Left lung (tissue), 10 donors: ENCODE results near the gene SSPN. TPM values are rescaled to one million over a fixed set of nuclear protein-coding genes. Genes with fewer than 3 reads are reported as not detected.

ENCODE experiments used
- ATAC-seq: fragments of 200-7000 bp; cut with Tn5 transposase; one replicate; pipeline ENCODE4 v1.9.1; 2020; ENCODE audit warnings: moderate library complexity
- DNase-seq, 4 donors: peaks; one replicate each; pipeline ENCODE4 v3.0.0-alpha.2; 2013 to 2020
- H3K27ac ChIP-seq, 2 donors: fragments of 200-600 bp; sonication (generic) in 1 of 2; one replicate each; pipeline versions ENCODE4 v1.5.0 to v1.8.0; 2020 to 2021
- H3K27me3 ChIP-seq, 2 donors: fragments of 200-600 bp; sonication (generic) in 1 of 2; one replicate each; pipeline versions ENCODE4 v1.5.0 to v1.8.0; 2020 to 2021
- H3K36me3 ChIP-seq, 2 donors: fragments of 200-600 bp; sonication (generic) in 1 of 2; one replicate each; pipeline versions ENCODE4 v1.5.0 to v1.8.0; 2020 to 2021
- H3K4me1 ChIP-seq, 2 donors: fragments of 200-600 bp; one replicate each; pipeline ENCODE4 v1.8.0; 2021
- H3K4me3 ChIP-seq, 2 donors: fragments of 200-600 bp; sonication (generic) in 1 of 2; one replicate each; pipeline versions ENCODE4 v1.5.0 to v1.8.0; 2020 to 2021; ENCODE audit warnings: mild to moderate bottlenecking in 1 of 2
- H3K9me3 ChIP-seq, 2 donors: fragments of 200-600 bp; sonication (generic) in 1 of 2; one replicate each; pipeline versions ENCODE4 v1.5.0 to v1.8.0; 2020 to 2021
- CTCF ChIP-seq, 2 donors: fragments of 200-600 bp; sonication (generic) in 1 of 2; IDR thresholded peaks; one replicate each; pipeline versions ENCODE4 v1.5.0 to v1.8.0; 2021; ENCODE audit warnings: antibody characterized with exemption in 2 of 2
- intact Hi-C, 2 donors: fragments of 100-400 bp; cut with DNase I; formaldehyde crosslinking; loops; one replicate each; pipeline versions ENCODE4 v1.11.2 to v1.14.2; 2022
- polyA plus RNA-seq, 6 donors: library from polyadenylated mRNA; unstranded; fragments of 120-200 nt; gene quantifications; one replicate each; pipeline ENCODE4 v1.2.1, GENCODE V29; 2013; ENCODE audit not compliant: insufficient read length in 6 of 6
- total RNA-seq, 2 donors: library from RNA; stranded (reverse); fragmentation: NEBNext Ultra II Directional; extraction: Animal tissue kit (Norgen Biotek cat#: 25700); gene quantifications; one replicate each; pipeline ENCODE4 v1.2.1, GENCODE V29; 2021
- donor health status: DM: no; HTN: yes; CAD: no.
- donor health status: DM: no; HTN: no; CAD: no.

Gene SSPN
- total and polyA plus RNA-seq, 8 donors = 6.9 to 18.6 (median 14.7) TPM

GRCh38 chr12:26273811-26274210 is 78.4 kb downstream of the SSPN start:
- Histone ChIP-seq H3K27ac (peak overlapping the region in 1 of 2 donors; percentile 74), H3K9me3 (no peaks in the 10 kb centered on the region), H3K27me3 (no peaks in the 10 kb centered on the region), H3K4me3 (no peak overlapping the region), H3K4me1 (peaks cover 9 to 46% of the 10 kb centered on the region in 2 donors), H3K36me3 (no peaks in the 10 kb centered on the region)
- no peak for TF ChIP-seq CTCF (IDR thresholded peaks at IDR 0.05)
- DNase-seq (no peak), ATAC-seq (no peak)
- intact Hi-C loops = no loop called here

- peak overlapping the region; percentile 74 to 86 for H3K27ac ChIP-seq
- no peak overlapping the region for H3K4me3 ChIP-seq
- H3K36me3 ChIP-seq = no peaks in the 10 kb centered on the region
- no peak for TF ChIP-seq CTCF (IDR thresholded peaks at IDR 0.05)
- no peaks in the 10 kb centered on the region for H3K27me3 ChIP-seq
- intact Hi-C loops = no loop called here
- peaks cover 9 to 45% of the 10 kb centered on the region in 2 donors for H3K4me1 ChIP-seq
- ATAC-seq = peak; percentile 98
- H3K9me3 ChIP-seq = no peaks in the 10 kb centered on the region
- DNase-seq = peak; percentile 56 to 87 (median 78)
Observed at GRCh38 chr12:26274441-26275312, 79.3 kb downstream of the SSPN start.

GRCh38 chr12:26275313-26276131 is 80.1 kb downstream of the SSPN start:
- Histone ChIP-seq H3K4me3 (no peak overlapping the region), H3K4me1 (peaks cover 9 to 42% of the 10 kb centered on the region in 2 donors), H3K27me3 (no peaks in the 10 kb centered on the region), H3K9me3 (no peaks in the 10 kb centered on the region), H3K27ac (peak overlapping the region; percentile 74 to 86), H3K36me3 (no peaks in the 10 kb centered on the region)
- TF ChIP-seq CTCF (IDR thresholded peaks at IDR 0.05) = no peak
- intact Hi-C loops = no loop called here
- DNase-seq (no peak), ATAC-seq (no peak)

- H3K9me3 ChIP-seq = no peaks in the 10 kb centered on the region
- intact Hi-C loops = no loop called here
- TF ChIP-seq CTCF (IDR thresholded peaks at IDR 0.05) = no peak
- no peak overlapping the region for H3K27ac ChIP-seq
- H3K36me3 ChIP-seq = no peaks in the 10 kb centered on the region
- no peaks in the 10 kb centered on the region for H3K27me3 ChIP-seq
- H3K4me3 ChIP-seq = no peak overlapping the region
- no peak for ATAC-seq
- no peak for DNase-seq
- peaks cover 9 to 37% of the 10 kb centered on the region in 2 donors for H3K4me1 ChIP-seq
Observed at GRCh38 chr12:26276709-26277108, 81.3 kb downstream of the SSPN start.
